Memory B cell (primary cell): ENCODE data around the gene LEMD3.

Source experiments
- ATAC-seq: fragments of 150-1000 bp; cut with Tn5 transposase; 2 replicates; pipeline ENCODE4 v1.10.0; 2021; ENCODE audit warnings: low read depth, mild to moderate bottlenecking, moderate library complexity
- DNase-seq, 2 donors: peaks; one replicate each; pipeline ENCODE4 v3.0.0; 2022; ENCODE audit warnings: low spot score in 2 of 2
- H3K27ac Mint-ChIP-seq: one replicate; pipeline ENCODE4 v1.8.0; 2022; ENCODE audit warnings: mild to moderate bottlenecking, moderate library complexity, mixed read lengths
- H3K27me3 Mint-ChIP-seq: one replicate; pipeline ENCODE4 v1.8.0; 2022; ENCODE audit warnings: mixed read lengths
- H3K36me3 Mint-ChIP-seq: one replicate; pipeline ENCODE4 v1.8.0; 2022; ENCODE audit warnings: mild to moderate bottlenecking, mixed read lengths
- H3K4me1 Mint-ChIP-seq: one replicate; pipeline ENCODE4 v1.8.0; 2022; ENCODE audit warnings: mixed read lengths
- H3K4me3 Mint-ChIP-seq: one replicate; pipeline ENCODE4 v1.8.0; 2022; ENCODE audit warnings: mild to moderate bottlenecking, moderate library complexity, mixed read lengths
- H3K9me3 Mint-ChIP-seq: one replicate; pipeline ENCODE4 v1.8.0; 2022; ENCODE audit warnings: mixed read lengths

LEMD3 gene

GRCh38 chr12:65169320-65170208 is at the start of gene LEMD3:
TSS of gene LEMD3 (plus strand) at chr12:65169583. CDS start at chr12:65169597, 14 bp downstream.
- ATAC-seq, result peak; percentile 93
- Mint-ChIP-seq H3K4me3 (peak within 1 kb of the TSS; percentile 98), H3K4me1 (peaks cover 18% of the 10 kb centered on the region), H3K9me3 (no peaks in the 10 kb centered on the region), H3K36me3 (no peaks in the 10 kb centered on the region), H3K27ac (peak within 1 kb of the TSS; percentile 99), H3K27me3 (peaks cover 3% of the 10 kb centered on the region)
- DNase-seq, result peak; percentile 83 to 90

GRCh38 chr12:65121049-65121955 is 48.1 kb upstream of the LEMD3 start, which contains the start of gene WIF1:
TSS of gene WIF1 (minus strand) at chr12:65121305. CDS start at chr12:65121191, 114 bp downstream.
- Mint-ChIP-seq H3K27ac (no peak within 1 kb of the TSS), H3K4me1 (no peaks in the 10 kb centered on the region), H3K9me3 (no peaks in the 10 kb centered on the region), H3K4me3 (peak within 1 kb of the TSS; percentile 68), H3K27me3 (peaks cover 14% of the 10 kb centered on the region), H3K36me3 (no peaks in the 10 kb centered on the region)
- peak; percentile 34 to 46 for DNase-seq
- peak; percentile 75 for ATAC-seq

GRCh38 chr12:65121956-65122469 is 47.4 kb upstream of the LEMD3 start:
- no peaks in the 10 kb centered on the region for H3K4me1 Mint-ChIP-seq
- H3K9me3 Mint-ChIP-seq, result no peaks in the 10 kb centered on the region
- peak overlapping the region; percentile 68 for H3K4me3 Mint-ChIP-seq
- ATAC-seq, result no peak
- peaks cover 12% of the 10 kb centered on the region for H3K27me3 Mint-ChIP-seq
- no peak overlapping the region for H3K27ac Mint-ChIP-seq
- DNase-seq, result no peak
- no peaks in the 10 kb centered on the region for H3K36me3 Mint-ChIP-seq

- H3K4me1 Mint-ChIP-seq, result no peaks in the 10 kb centered on the region
- ATAC-seq (no peak), DNase-seq (no peak)
- H3K4me3 Mint-ChIP-seq, result no peak overlapping the region
- H3K27ac Mint-ChIP-seq, result no peak overlapping the region
- peaks cover 13% of the 10 kb centered on the region for H3K27me3 Mint-ChIP-seq
- H3K36me3 Mint-ChIP-seq, result no peaks in the 10 kb centered on the region
- no peaks in the 10 kb centered on the region for H3K9me3 Mint-ChIP-seq
Observed at GRCh38 chr12:65122703-65123102, 46.7 kb upstream of the LEMD3 start.

GRCh38 chr12:65123435-65124063 is 45.8 kb upstream of the LEMD3 start:
- no peaks in the 10 kb centered on the region for H3K4me1 Mint-ChIP-seq
- ATAC-seq (peak; percentile 30), DNase-seq (no peak)
- no peak overlapping the region for H3K27ac Mint-ChIP-seq
- no peaks in the 10 kb centered on the region for H3K9me3 Mint-ChIP-seq
- H3K27me3 Mint-ChIP-seq, result peaks cover 10% of the 10 kb centered on the region
- H3K36me3 Mint-ChIP-seq, result no peaks in the 10 kb centered on the region
- H3K4me3 Mint-ChIP-seq, result no peak overlapping the region

- Mint-ChIP-seq H3K4me3 (no peak overlapping the region), H3K4me1 (no peaks in the 10 kb centered on the region), H3K9me3 (no peaks in the 10 kb centered on the region), H3K36me3 (no peaks in the 10 kb centered on the region), H3K27ac (no peak overlapping the region), H3K27me3 (peaks cover 11% of the 10 kb centered on the region)
- ATAC-seq, result no peak
- DNase-seq, result no peak
Observed at GRCh38 chr12:65125247-65125646, 44.1 kb upstream of the LEMD3 start.

- Mint-ChIP-seq H3K4me3 (no peak overlapping the region), H3K9me3 (no peaks in the 10 kb centered on the region), H3K36me3 (no peaks in the 10 kb centered on the region), H3K4me1 (no peaks in the 10 kb centered on the region), H3K27ac (no peak overlapping the region), H3K27me3 (peaks cover 11% of the 10 kb centered on the region)
- DNase-seq (no peak), ATAC-seq (no peak)
Observed at GRCh38 chr12:65125975-65126374, 43.4 kb upstream of the LEMD3 start.

- ATAC-seq (no peak), DNase-seq (no peak)
- H3K27me3 Mint-ChIP-seq, result peaks cover 11% of the 10 kb centered on the region
- no peaks in the 10 kb centered on the region for H3K4me1 Mint-ChIP-seq
- H3K4me3 Mint-ChIP-seq, result no peak overlapping the region
- H3K27ac Mint-ChIP-seq, result no peak overlapping the region
- H3K36me3 Mint-ChIP-seq, result no peaks in the 10 kb centered on the region
- no peaks in the 10 kb centered on the region for H3K9me3 Mint-ChIP-seq
Observed at GRCh38 chr12:65126482-65126881, 42.9 kb upstream of the LEMD3 start.

- no peak for ATAC-seq
- Mint-ChIP-seq H3K27ac (no peak overlapping the region), H3K36me3 (peaks cover 7% of the 10 kb centered on the region)
Observed at GRCh38 chr12:65133879-65134278, 35.5 kb upstream of the LEMD3 start.

GRCh38 chr12:65139389-65139788 is 30.0 kb upstream of the LEMD3 start:
- Mint-ChIP-seq H3K4me1 (peaks cover 8% of the 10 kb centered on the region), H3K4me3 (no peak overlapping the region), H3K27me3 (peaks cover 8% of the 10 kb centered on the region), H3K36me3 (peaks cover 6% of the 10 kb centered on the region), H3K9me3 (peaks cover 7% of the 10 kb centered on the region), H3K27ac (no peak overlapping the region)
- ATAC-seq (no peak), DNase-seq (no peak)

More at GRCh38 chr12:65133879-65134278, 35.5 kb upstream of the LEMD3 start:
- H3K9me3 Mint-ChIP-seq, result peaks cover 13% of the 10 kb centered on the region
- no peaks in the 10 kb centered on the region for H3K4me1 Mint-ChIP-seq
- H3K27me3 Mint-ChIP-seq, result peaks cover 7% of the 10 kb centered on the region
- no peak overlapping the region for H3K4me3 Mint-ChIP-seq
- DNase-seq, result no peak

- H3K27me3 Mint-ChIP-seq, result peaks cover 8% of the 10 kb centered on the region
- no peak for DNase-seq
- ATAC-seq, result no peak
- H3K27ac Mint-ChIP-seq, result no peak overlapping the region
- H3K36me3 Mint-ChIP-seq, result peaks cover 4% of the 10 kb centered on the region
- no peak overlapping the region for H3K4me3 Mint-ChIP-seq
- peaks cover 7% of the 10 kb centered on the region for H3K9me3 Mint-ChIP-seq
- H3K4me1 Mint-ChIP-seq, result peaks cover 8% of the 10 kb centered on the region
Observed at GRCh38 chr12:65140738-65141137, 28.6 kb upstream of the LEMD3 start.

GRCh38 chr12:65147312-65147905 is 22.0 kb upstream of the LEMD3 start:
- ATAC-seq, result no peak

GRCh38 chr12:65152012-65152411 is 17.4 kb upstream of the LEMD3 start:
- no peaks in the 10 kb centered on the region for H3K9me3 Mint-ChIP-seq
- no peak overlapping the region for H3K27ac Mint-ChIP-seq
- H3K4me3 Mint-ChIP-seq, result no peak overlapping the region
- H3K27me3 Mint-ChIP-seq, result peaks cover 2% of the 10 kb centered on the region
- peaks cover 9% of the 10 kb centered on the region for H3K4me1 Mint-ChIP-seq
- H3K36me3 Mint-ChIP-seq, result no peaks in the 10 kb centered on the region
- ATAC-seq (no peak), DNase-seq (no peak)

More at GRCh38 chr12:65147312-65147905, 22.0 kb upstream of the LEMD3 start:
- Mint-ChIP-seq H3K36me3 (no peaks in the 10 kb centered on the region), H3K27me3 (peaks cover 5% of the 10 kb centered on the region), H3K27ac (no peak overlapping the region), H3K4me1 (no peaks in the 10 kb centered on the region), H3K9me3 (no peaks in the 10 kb centered on the region), H3K4me3 (no peak overlapping the region)
- no peak for DNase-seq
